Measurements from ENCODE around the gene RAB5B. TPM values are rescaled to one million over a fixed set of nuclear protein-coding genes. Genes with fewer than 3 reads are reported as not detected.

The RAB5B gene
- polyA plus RNA-seq, 1 donor: 163 TPM

Other genes with a start within 250 kb of the RAB5B start
- 592 TPM for gene CD63, start 245.1 kb upstream of the RAB5B start, polyA plus RNA-seq (ENCODE audit: insufficient read length)
- gene GDF11, start 231.0 kb upstream of the RAB5B start, polyA plus RNA-seq (ENCODE audit: insufficient read length): 23.0 TPM
- 123 TPM for gene SARNP, start 156.4 kb upstream of the RAB5B start, polyA plus RNA-seq (ENCODE audit: insufficient read length)
- gene ORMDL2, start 156.0 kb upstream of the RAB5B start, polyA plus RNA-seq (ENCODE audit: insufficient read length): 34.6 TPM
- 44.0 TPM for gene DNAJC14, start 144.5 kb upstream of the RAB5B start, polyA plus RNA-seq (ENCODE audit: insufficient read length)
- gene MMP19, start 131.1 kb upstream of the RAB5B start, polyA plus RNA-seq (ENCODE audit: insufficient read length): 1.5 TPM
- gene PYM1, start 46.2 kb upstream of the RAB5B start, polyA plus RNA-seq (ENCODE audit: insufficient read length): 31.0 TPM
- 26.2 TPM for gene DGKA, start 42.9 kb upstream of the RAB5B start, polyA plus RNA-seq (ENCODE audit: insufficient read length)
- gene PMEL, start 8.0 kb upstream of the RAB5B start, polyA plus RNA-seq (ENCODE audit: insufficient read length): 3.9 TPM
- 69.2 TPM for gene CDK2, start 7.2 kb upstream of the RAB5B start, polyA plus RNA-seq (ENCODE audit: insufficient read length)
- gene SUOX, start 23.2 kb downstream of the RAB5B start, polyA plus RNA-seq (ENCODE audit: insufficient read length): 55.5 TPM
- gene IKZF4, start 47.0 kb downstream of the RAB5B start, polyA plus RNA-seq (ENCODE audit: insufficient read length): 25.6 TPM
- gene RPS26, start 67.8 kb downstream of the RAB5B start, polyA plus RNA-seq (ENCODE audit: insufficient read length): 113 TPM
- 111 TPM for gene ERBB3, start 106.1 kb downstream of the RAB5B start, polyA plus RNA-seq (ENCODE audit: insufficient read length)
- gene PA2G4, start 130.5 kb downstream of the RAB5B start, polyA plus RNA-seq (ENCODE audit: insufficient read length): 164 TPM
- gene RPL41, start 142.6 kb downstream of the RAB5B start, polyA plus RNA-seq (ENCODE audit: insufficient read length): 4,270 TPM
- gene ZC3H10, start 144.2 kb downstream of the RAB5B start, polyA plus RNA-seq (ENCODE audit: insufficient read length): 5.8 TPM
- gene ESYT1, start 154.2 kb downstream of the RAB5B start, polyA plus RNA-seq (ENCODE audit: insufficient read length): 81.2 TPM
- gene MYL6B, start 178.5 kb downstream of the RAB5B start, polyA plus RNA-seq (ENCODE audit: insufficient read length): 155 TPM
- gene MYL6, start 184.3 kb downstream of the RAB5B start, polyA plus RNA-seq (ENCODE audit: insufficient read length): 1,671 TPM
- gene SMARCC2, start 215.4 kb downstream of the RAB5B start, polyA plus RNA-seq (ENCODE audit: insufficient read length): 160 TPM
- 45.4 TPM for gene RNF41, start 247.8 kb downstream of the RAB5B start, polyA plus RNA-seq (ENCODE audit: insufficient read length)